HEK293 (cell line): Measurements from ENCODE around the gene ASNSD1.

Experiments used
- KLF9 ChIP-seq: fragments of 450-650 bp; formaldehyde crosslinking; IDR thresholded peaks from 2 replicates; pipeline ENCODE4 v1.5.1; 2016; ENCODE audit warnings: missing biosample characterization, missing genetic modification characterization, low read depth
- REST ChIP-seq: fragments of 450-650 bp; formaldehyde crosslinking; IDR thresholded peaks from 2 replicates; pipeline ENCODE4 v1.5.1; 2016; ENCODE audit warnings: missing biosample characterization, missing genetic modification characterization
- YY1 ChIP-seq: fragments of 450-650 bp; formaldehyde crosslinking; IDR thresholded peaks from 2 replicates; pipeline ENCODE4 v1.5.1; 2018; ENCODE audit warnings: missing biosample characterization, missing genetic modification characterization
- ZNF112 ChIP-seq: fragments of 450-650 bp; formaldehyde crosslinking; IDR thresholded peaks from 2 replicates; pipeline ENCODE4 v1.5.0; 2017; ENCODE audit warnings: missing biosample characterization, missing genetic modification characterization
- ZNF148 ChIP-seq: fragments of 450-650 bp; formaldehyde crosslinking; IDR thresholded peaks from 2 replicates; pipeline ENCODE4 v1.5.0; 2017; ENCODE audit warnings: missing biosample characterization, missing genetic modification characterization, borderline replicate concordance
- ZNF19 ChIP-seq: fragments of 450-650 bp; formaldehyde crosslinking; IDR thresholded peaks from 2 replicates; pipeline ENCODE4; 2016; ENCODE audit warnings: missing biosample characterization, missing genetic modification characterization, low read depth
- ZNF350 ChIP-seq: fragments of 450-650 bp; formaldehyde crosslinking; IDR thresholded peaks from 2 replicates; pipeline ENCODE4 v1.5.0; 2017; ENCODE audit warnings: missing biosample characterization, mild to moderate bottlenecking, missing genetic modification characterization
- ZNF404 ChIP-seq: fragments of 450-650 bp; formaldehyde crosslinking; IDR thresholded peaks from 2 replicates; pipeline ENCODE4 v1.5.1; 2017; ENCODE audit warnings: missing biosample characterization, missing genetic modification characterization
- ZNF501 ChIP-seq: fragments of 450-650 bp; formaldehyde crosslinking; IDR thresholded peaks from 2 replicates; pipeline ENCODE4 v1.5.1; 2016; ENCODE audit warnings: missing biosample characterization, missing genetic modification characterization
- ZNF514 ChIP-seq: fragments of 450-650 bp; formaldehyde crosslinking; IDR thresholded peaks from 2 replicates; pipeline ENCODE4 v1.5.1; 2016; ENCODE audit warnings: missing biosample characterization, missing genetic modification characterization
- ZNF629 ChIP-seq: fragments of 450-650 bp; formaldehyde crosslinking; IDR thresholded peaks from 2 replicates; pipeline ENCODE4 v1.5.1; 2017; ENCODE audit warnings: missing biosample characterization, missing genetic modification characterization
- ZNF707 ChIP-seq: fragments of 450-650 bp; formaldehyde crosslinking; IDR thresholded peaks from 2 replicates; pipeline ENCODE4 v1.5.1; 2016; ENCODE audit warnings: missing biosample characterization, missing genetic modification characterization
- ZSCAN18 ChIP-seq: fragments of 450-650 bp; formaldehyde crosslinking; IDR thresholded peaks from 2 replicates; pipeline ENCODE4 v1.5.1; 2016; ENCODE audit warnings: missing biosample characterization, missing genetic modification characterization
- TF ChIP-seq, protein P1 (sequence below): fragments of 450-650 bp; formaldehyde crosslinking; IDR thresholded peaks from 2 replicates; pipeline ENCODE4 v1.5.1; 2016; ENCODE audit warnings: missing biosample characterization, missing genetic modification characterization

DNA sequence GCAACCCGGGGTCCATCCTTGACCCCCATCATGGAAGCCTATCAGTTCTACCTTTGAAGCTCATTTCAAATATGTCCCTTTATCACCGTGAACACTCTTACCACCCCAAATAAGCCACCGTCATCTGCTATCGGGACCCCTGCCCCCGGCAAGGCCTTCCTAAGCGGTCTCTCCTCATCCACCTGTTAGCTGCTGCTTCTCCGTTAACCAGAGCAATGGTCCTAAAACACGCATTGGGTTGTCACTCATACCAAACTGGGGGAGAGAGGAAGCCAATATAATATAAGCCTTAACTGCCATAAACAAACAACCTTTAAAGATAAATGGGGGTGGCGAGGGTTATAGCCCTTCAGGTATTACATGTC, 680 bp downstream of the ASNSD1 start:
- no peak for TF ChIP-seq ZNF707 (tag by site-specific recombination)
- TF ChIP-seq ZNF501 (tag by site-specific recombination): no peak
- TF ChIP-seq ZNF629 (tag by site-specific recombination): no peak
- no peak for TF ChIP-seq ZNF112 (tag by site-specific recombination)
- no peak for TF ChIP-seq ZNF350 (tag by site-specific recombination)
- no peak for TF ChIP-seq ZNF19 (tag by site-specific recombination)
- TF ChIP-seq REST (tag by site-specific recombination): no peak
- no peak for TF ChIP-seq ZSCAN18 (tag by site-specific recombination)
- TF ChIP-seq, protein P1, sequence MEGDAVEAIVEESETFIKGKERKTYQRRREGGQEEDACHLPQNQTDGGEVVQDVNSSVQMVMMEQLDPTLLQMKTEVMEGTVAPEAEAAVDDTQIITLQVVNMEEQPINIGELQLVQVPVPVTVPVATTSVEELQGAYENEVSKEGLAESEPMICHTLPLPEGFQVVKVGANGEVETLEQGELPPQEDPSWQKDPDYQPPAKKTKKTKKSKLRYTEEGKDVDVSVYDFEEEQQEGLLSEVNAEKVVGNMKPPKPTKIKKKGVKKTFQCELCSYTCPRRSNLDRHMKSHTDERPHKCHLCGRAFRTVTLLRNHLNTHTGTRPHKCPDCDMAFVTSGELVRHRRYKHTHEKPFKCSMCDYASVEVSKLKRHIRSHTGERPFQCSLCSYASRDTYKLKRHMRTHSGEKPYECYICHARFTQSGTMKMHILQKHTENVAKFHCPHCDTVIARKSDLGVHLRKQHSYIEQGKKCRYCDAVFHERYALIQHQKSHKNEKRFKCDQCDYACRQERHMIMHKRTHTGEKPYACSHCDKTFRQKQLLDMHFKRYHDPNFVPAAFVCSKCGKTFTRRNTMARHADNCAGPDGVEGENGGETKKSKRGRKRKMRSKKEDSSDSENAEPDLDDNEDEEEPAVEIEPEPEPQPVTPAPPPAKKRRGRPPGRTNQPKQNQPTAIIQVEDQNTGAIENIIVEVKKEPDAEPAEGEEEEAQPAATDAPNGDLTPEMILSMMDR (tag by site-specific recombination): no peak
- TF ChIP-seq YY1 (tag by site-specific recombination): no peak
- no peak for TF ChIP-seq KLF9 (tag by site-specific recombination)
- TF ChIP-seq ZNF514 (tag by site-specific recombination): no peak
- TF ChIP-seq ZNF148: no peak
- TF ChIP-seq ZNF404 (tag by site-specific recombination): no peak
